ENCODE measurements around the gene JPH2. TPM values are rescaled to one million over a fixed set of nuclear protein-coding genes. Genes with fewer than 3 reads are reported as not detected.
"Not testable (repeated sequence)": the region's sequence is repeated elsewhere in the genome, so short reads cannot be mapped to it uniquely, and the experiment has no call there.

Gene JPH2
- total and polyA plus RNA-seq, 10 of the 15 experiments (the other 5 are each of a cell fraction or from before 2014, with no cell fraction given), result 0.16 TPM; not detected in 9

DNA sequence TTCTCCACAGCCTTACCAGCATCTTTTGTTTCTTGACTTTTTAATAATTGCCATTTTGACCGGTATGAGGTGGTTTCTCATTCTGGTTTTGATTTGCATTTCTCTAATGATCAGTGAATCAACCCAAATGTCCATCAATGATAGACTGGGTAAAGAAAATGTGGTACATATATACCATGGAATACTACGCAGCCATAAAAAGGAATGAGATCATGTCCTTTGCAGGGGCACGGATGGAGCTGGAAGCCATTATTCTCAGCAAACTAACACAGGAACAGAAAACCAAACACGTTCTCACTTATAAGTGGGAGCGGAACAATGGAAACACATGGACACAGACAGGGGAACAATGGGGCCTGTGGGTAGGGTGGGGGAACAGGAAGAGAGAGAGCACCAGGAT is 4.7 kb upstream of the JPH2 start:
- H3K9ac ChIP-seq (ENCODE audit: control insufficient read depth, insufficient read depth, low read length); H3K36me3 ChIP-seq (ENCODE audit: control insufficient read depth in 2 of 2, insufficient read depth in 2 of 2, low read length in 1 of 2); intact Hi-C loops (cut with micrococcal nuclease; ENCODE audit: unreplicated experiment); H3K4me1 ChIP-seq (ENCODE audit: control insufficient read depth, insufficient read depth, low read length); H2AFZ ChIP-seq (ENCODE audit: control insufficient read depth, low read depth, low read length); DNase-seq (ENCODE audit: low read depth, low spot score); H3K79me2 ChIP-seq (ENCODE audit: control insufficient read depth, insufficient read depth, low read length); H4K20me1 ChIP-seq (ENCODE audit: control insufficient read depth, insufficient read depth); FAIRE-seq; H3K27ac ChIP-seq (ENCODE audit: control insufficient read depth, insufficient read depth); ATAC-seq; H3K4me2 ChIP-seq (ENCODE audit: control insufficient read depth, insufficient read depth); H3K27me3 ChIP-seq (replicated peaks in 1 of 2; ENCODE audit: control insufficient read depth in 2 of 2, insufficient read depth in 2 of 2, low read length in 1 of 2); BruUV-seq (replicated peaks); H3K9me3 ChIP-seq (replicated peaks; ENCODE audit: control insufficient read depth, insufficient read depth, low read length); H3K4me3 ChIP-seq: not testable (repeated sequence)
- ChIA-PET CTCF (interaction anchor here (1.2 to 6.6 kb wide), 2 partner anchors 13 to 74 kb away, joined by 4 to 196 read pairs; no protein-coding TSS in a partner anchor), POLR2A (interaction anchor here (0.6 kb wide), 1 partner anchor 586 kb away, joined by 6 read pairs; no protein-coding TSS in a partner anchor), SMC1A (ENCODE audit: uncharacterized antibody, unreplicated experiment) (interaction anchor here (2.2 to 4.3 kb wide), 2 partner anchors 74 to 742 kb away, joined by 7 to 51 read pairs; no protein-coding TSS in a partner anchor), RAD21 (ENCODE audit: unreplicated experiment) (interaction anchor here (3.0 kb wide), 1 partner anchor 72 kb away, joined by 16 read pairs; no protein-coding TSS in a partner anchor)
- 53% methylated on average over 5 of the region's 5 CpGs for WGBS (ENCODE audit: insufficient coverage, insufficient replicate concordance, low lambda C conversion rate, missing lambda C conversion rate)
- in situ Hi-C loops (cut with MboI), result loop anchor here (5.0 kb wide), 1 partner anchor 739 kb away; no protein-coding TSS in a partner anchor

- H4K20me1 ChIP-seq (ENCODE audit: control insufficient read depth, insufficient read depth); H3K4me1 ChIP-seq (ENCODE audit: control insufficient read depth, insufficient read depth, low read length); H3K4me3 ChIP-seq; H3K79me2 ChIP-seq (ENCODE audit: control insufficient read depth, insufficient read depth, low read length); H3K4me2 ChIP-seq (ENCODE audit: control insufficient read depth, insufficient read depth); POLR2A ChIA-PET; H3K36me3 ChIP-seq (ENCODE audit: control insufficient read depth in 2 of 2, insufficient read depth in 2 of 2, low read length in 1 of 2); H3K9me3 ChIP-seq (replicated peaks; ENCODE audit: control insufficient read depth, insufficient read depth, low read length); BruUV-seq (replicated peaks); H3K27ac ChIP-seq (ENCODE audit: control insufficient read depth, insufficient read depth); H3K9ac ChIP-seq (ENCODE audit: control insufficient read depth, insufficient read depth, low read length); H2AFZ ChIP-seq (ENCODE audit: control insufficient read depth, low read depth, low read length): not testable (repeated sequence)
- CTCF ChIA-PET, result interaction anchor here (0.7 to 6.6 kb wide), 49 partner anchors 10 to 1728 kb away, joined by 3 to 196 read pairs (median 4); partner anchors contain the start of gene FITM2
- SMC1A ChIA-PET (ENCODE audit: uncharacterized antibody, unreplicated experiment), result interaction anchor here (0.5 to 4.3 kb wide), 16 partner anchors 17 to 741 kb away, joined by 3 to 51 read pairs (median 4); no protein-coding TSS in a partner anchor
- FAIRE-seq (peak; percentile 86), ATAC-seq (peak; percentile 76), DNase-seq (ENCODE audit: low read depth, low spot score) (peak; percentile 28)
- 14% methylated on average over 15 of the region's 15 CpGs for WGBS (ENCODE audit: insufficient coverage, insufficient replicate concordance, low lambda C conversion rate, missing lambda C conversion rate)
- H3K27me3 ChIP-seq (replicated peaks in 1 of 2; ENCODE audit: control insufficient read depth in 2 of 2, insufficient read depth in 2 of 2, low read length in 1 of 2), result peaks cover 6 to 12% of the 10 kb centered on the region in 2 experiments; a peak in 3 of 4 replicates
- intact Hi-C loops (cut with micrococcal nuclease; ENCODE audit: unreplicated experiment), result loop anchor here (1.0 kb wide), 1 partner anchor 74 kb away; no protein-coding TSS in a partner anchor
- in situ Hi-C loops (cut with MboI), result loop anchor here (5.0 kb wide), 1 partner anchor 738 kb away; no protein-coding TSS in a partner anchor
- TF ChIP-seq RAD21 (IDR thresholded peaks at IDR 0.05; ENCODE audit: insufficient read depth, low read depth, low read length) (peak; percentile 85), YY1 (IDR thresholded peaks at IDR 0.05; ENCODE audit: low read depth, low read length) (peak; percentile 61), RB1 (IDR thresholded peaks at IDR 0.05; ENCODE audit: borderline replicate concordance) (peak; percentile 59; the same call in 1 of the 2 replicates), SMC3 (IDR thresholded peaks at IDR 0.05; ENCODE audit: borderline replicate concordance, low read length) (peak; percentile 87)
- TF ChIP-seq, protein P1, sequence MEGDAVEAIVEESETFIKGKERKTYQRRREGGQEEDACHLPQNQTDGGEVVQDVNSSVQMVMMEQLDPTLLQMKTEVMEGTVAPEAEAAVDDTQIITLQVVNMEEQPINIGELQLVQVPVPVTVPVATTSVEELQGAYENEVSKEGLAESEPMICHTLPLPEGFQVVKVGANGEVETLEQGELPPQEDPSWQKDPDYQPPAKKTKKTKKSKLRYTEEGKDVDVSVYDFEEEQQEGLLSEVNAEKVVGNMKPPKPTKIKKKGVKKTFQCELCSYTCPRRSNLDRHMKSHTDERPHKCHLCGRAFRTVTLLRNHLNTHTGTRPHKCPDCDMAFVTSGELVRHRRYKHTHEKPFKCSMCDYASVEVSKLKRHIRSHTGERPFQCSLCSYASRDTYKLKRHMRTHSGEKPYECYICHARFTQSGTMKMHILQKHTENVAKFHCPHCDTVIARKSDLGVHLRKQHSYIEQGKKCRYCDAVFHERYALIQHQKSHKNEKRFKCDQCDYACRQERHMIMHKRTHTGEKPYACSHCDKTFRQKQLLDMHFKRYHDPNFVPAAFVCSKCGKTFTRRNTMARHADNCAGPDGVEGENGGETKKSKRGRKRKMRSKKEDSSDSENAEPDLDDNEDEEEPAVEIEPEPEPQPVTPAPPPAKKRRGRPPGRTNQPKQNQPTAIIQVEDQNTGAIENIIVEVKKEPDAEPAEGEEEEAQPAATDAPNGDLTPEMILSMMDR (IDR thresholded peaks at IDR 0.05 in 2 of 3, conservative IDR thresholded peaks at IDR 0.05 in 1 of 3; ENCODE audit: control insufficient read depth in 2 of 3, extremely low read depth in 1 of 3, insufficient read depth in 1 of 3, low read depth in 3 of 3, low read length in 3 of 3), result peak; percentile 71 to 78 (median 76)
- RAD21 ChIA-PET (ENCODE audit: unreplicated experiment), result interaction anchor here (0.7 to 4.0 kb wide), 17 partner anchors 16 to 741 kb away, joined by 3 to 69 read pairs (median 4); partner anchors contain the start of gene FITM2
Measured at GRCh38 chr20:44190197-44190852, 3.3 kb upstream of the JPH2 start.

Measured in GM12878 (cell line).